GM12873 (cell line): Measurements from ENCODE around the gene FSTL4.

Source experiments
- TF ChIP-seq, protein P1 (sequence below): IDR thresholded peaks from 2 replicates; pipeline ENCODE4 v1.5.1; 2012; ENCODE audit warnings: low read depth, mild to moderate bottlenecking, moderate library complexity, low read length, control low read depth; ENCODE audit not compliant: insufficient read depth; ENCODE audit errors: missing control alignments

Gene FSTL4

DNA sequence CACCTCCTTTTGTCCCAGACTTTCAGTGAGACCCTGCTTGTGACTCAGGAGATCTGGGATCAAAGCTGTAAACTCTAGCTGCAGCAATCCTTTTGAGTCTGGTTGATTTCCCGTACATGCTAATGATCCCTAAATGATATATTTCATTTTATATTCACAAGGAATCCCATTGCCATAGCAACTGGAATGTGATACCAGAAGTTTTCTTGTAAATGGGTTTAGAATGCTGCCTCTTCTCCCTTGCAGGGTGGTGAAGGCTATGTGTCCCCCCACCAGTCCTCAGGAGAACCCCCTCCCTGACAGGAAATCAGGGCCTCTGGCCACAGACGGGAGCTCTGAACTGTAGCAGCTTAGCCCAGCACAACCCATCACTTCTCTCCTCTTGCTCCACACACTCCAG lies 215.0 kb downstream of the FSTL4 start:
- TF ChIP-seq, protein P1, sequence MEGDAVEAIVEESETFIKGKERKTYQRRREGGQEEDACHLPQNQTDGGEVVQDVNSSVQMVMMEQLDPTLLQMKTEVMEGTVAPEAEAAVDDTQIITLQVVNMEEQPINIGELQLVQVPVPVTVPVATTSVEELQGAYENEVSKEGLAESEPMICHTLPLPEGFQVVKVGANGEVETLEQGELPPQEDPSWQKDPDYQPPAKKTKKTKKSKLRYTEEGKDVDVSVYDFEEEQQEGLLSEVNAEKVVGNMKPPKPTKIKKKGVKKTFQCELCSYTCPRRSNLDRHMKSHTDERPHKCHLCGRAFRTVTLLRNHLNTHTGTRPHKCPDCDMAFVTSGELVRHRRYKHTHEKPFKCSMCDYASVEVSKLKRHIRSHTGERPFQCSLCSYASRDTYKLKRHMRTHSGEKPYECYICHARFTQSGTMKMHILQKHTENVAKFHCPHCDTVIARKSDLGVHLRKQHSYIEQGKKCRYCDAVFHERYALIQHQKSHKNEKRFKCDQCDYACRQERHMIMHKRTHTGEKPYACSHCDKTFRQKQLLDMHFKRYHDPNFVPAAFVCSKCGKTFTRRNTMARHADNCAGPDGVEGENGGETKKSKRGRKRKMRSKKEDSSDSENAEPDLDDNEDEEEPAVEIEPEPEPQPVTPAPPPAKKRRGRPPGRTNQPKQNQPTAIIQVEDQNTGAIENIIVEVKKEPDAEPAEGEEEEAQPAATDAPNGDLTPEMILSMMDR, result no peak

DNA sequence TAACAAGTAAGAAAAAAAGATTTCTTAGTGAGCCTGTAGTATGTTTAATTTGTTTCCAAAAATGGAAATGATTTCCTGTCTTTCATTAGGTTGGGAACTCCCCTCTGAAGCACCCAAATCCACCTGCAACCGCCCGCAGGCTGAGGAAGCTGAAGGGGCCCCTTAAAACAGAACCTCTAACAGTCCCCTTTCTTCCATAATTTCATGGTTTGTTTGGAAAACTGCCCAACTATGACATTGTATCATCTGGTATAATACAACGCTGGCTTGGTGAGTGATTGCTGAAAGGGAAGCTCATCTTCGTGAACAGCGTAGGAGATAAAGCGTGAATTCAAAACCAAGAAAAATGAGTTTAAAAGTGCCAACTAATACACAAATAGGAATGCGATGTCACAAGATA lies 215.5 kb downstream of the FSTL4 start:
- TF ChIP-seq, protein P1, result no peak

DNA sequence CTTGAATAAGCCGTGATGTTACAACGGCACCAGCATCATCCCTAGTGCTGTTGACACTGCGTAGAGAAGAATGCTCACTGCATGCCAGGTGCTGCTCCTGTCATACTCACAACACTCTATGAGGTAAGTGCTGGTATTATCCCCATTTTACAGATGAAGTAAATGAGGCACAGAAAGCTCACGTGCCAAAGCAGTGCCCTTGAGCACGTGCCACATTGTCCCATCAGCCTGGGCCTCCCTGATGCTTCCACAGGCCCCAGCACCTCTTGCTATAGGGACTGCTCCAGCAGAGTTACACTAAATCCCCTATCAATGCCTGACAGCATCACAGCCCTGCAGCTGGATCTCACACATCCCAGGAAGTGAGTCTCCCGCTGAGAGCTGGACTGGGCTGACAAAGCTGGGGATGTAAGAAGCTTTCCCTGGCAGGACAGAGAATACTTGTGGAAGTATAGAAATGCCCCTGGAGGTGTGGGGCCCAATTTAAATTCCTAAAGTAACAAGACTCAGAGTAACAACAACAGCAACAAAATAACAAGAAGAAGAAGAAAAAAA lies 216.1 kb downstream of the FSTL4 start:
- TF ChIP-seq, protein P1, result no peak

DNA sequence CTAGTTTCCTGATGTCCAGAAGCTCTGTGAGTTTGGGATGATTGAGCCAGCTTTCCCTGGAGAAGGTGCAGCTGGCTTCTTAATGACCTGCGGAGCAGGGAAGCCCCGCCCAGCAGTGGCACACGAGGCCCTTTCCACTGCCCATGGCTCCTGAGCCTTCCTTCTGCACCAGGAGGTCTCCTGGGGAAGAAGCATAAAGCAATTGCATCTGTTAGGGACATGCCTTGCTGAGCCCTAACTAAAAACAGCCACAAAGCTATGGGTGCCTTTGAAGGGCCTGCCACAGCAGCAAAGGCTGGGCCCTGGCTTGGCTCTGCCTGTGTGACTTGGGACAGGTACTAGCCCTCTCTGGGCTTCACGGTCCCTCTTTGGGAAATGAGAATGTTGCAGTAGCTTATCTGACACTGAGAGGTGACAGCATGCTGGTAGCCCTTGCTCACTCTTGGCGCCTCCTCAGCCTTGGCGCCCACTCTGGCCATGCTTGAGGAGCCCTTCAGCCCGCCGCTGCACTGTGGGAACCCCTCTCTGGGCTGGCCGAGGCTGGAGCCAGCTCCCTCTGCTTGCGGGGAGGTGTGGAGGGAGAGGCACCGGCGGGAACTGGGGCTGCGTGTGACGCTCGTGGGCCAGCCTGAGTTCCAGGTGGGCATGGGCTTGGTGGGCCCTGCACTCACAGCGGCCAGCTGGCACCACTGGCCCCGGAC lies 218.4 kb downstream of the FSTL4 start:
- TF ChIP-seq, protein P1, result no peak

DNA sequence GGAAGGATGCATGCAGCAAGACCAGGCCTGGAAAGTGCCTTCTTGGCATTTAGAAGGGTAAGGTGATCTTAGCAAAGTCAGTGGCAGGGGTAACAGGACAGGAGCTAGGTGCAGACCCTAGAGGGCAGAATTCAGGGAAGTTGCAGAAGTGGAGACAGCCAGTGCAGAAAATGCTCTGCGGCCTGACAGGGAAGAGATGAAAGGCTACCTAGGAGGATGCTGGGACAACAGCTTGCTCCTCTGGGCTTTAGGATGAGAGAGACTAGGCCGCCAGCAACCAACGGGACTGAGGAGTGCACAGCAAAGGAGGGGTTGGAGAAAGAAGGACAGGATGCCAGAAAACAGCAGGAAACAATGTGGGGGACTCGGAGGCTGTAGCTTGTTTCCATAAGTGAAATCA lies 219.9 kb downstream of the FSTL4 start:
- TF ChIP-seq, protein P1, result no peak

DNA sequence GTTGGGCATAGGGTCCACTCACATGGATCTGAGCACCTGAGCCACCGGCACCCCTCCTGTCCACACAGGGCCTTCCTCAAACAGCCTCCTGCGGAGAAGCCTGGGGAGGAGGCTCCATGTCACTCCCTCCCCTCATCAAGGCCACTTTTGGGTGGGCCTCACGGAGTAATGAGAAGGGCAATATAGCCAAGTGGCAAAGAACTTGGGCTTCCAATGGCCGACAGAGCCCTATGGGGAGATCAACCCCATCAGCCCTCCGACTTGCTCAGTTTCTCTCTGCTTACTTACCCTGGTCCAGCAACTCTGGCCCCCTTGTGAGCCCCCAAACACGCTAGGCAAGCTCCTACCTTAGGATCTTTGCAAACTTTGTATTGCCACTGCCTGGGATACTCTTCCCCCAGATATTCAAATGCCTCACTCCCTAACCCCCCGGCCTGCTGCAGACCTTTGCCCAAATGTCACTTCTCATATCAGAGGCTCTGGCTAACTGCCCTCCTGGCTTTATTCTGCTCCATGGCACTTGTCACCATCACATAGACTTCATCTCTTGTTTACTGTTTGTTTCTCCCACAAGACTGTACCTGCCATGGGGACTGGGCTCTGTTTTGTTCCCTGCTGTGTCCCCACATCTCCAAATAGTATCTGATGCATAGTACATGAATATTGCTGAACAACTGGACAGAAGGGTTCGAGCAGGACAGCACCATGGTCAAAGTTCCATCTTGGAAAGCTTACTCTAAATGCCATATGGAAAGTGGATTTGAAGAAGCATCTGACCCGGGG lies 220.8 kb downstream of the FSTL4 start:
- TF ChIP-seq, protein P1, result no peak

DNA sequence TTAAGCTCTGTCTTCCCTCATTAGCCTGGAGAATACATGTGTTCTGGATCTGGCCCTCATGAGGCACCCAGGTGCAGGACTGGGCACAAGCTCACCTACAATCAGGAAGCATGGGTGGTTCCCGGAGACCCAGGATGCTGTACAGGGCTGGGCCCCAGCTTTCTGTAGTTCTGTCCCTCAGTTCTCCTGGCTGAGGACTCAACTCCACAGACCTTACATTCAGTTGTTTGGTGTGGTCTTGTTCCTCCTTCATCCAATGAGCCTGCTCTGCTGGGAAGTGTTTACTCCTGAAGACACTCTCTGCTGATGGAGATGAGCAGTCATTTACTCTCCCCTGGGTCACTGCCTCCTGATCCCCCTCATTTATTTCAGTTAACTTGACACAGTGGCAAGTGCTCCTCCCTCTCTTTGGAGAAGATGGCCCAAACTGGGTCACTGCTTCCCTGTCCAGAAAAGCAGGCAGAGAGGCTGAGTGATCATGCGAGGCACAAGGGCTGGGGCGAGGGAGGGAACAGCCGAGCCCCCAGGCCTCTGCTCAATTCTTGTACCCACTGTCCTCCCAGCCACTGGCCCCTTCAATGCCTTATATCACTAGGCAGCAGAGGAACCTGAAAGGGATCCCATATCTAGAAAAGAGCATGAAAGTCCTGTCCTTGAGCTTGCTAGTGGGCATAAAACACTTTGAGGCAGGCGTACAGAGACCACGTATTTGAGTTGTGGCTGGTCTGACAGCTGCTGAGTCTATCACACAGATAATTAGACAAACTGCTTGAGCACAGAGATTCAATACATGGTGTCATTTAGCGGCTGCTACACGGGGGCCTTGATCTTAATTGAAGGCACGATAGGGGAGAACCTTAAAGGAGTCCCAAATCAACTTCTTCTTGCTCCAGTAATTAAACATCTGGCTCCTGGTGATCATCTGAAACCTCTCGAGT lies 221.7 kb downstream of the FSTL4 start:
- TF ChIP-seq, protein P1, result no peak
